NCI-H1105 (cell line): ENCODE results near the gene TMEM132C.

ENCODE experiments used
- DNase-seq: peaks from one replicate; lab custom pipeline; 2025; lab: John Stamatoyannopoulos, UW

The TMEM132C gene

DNA sequence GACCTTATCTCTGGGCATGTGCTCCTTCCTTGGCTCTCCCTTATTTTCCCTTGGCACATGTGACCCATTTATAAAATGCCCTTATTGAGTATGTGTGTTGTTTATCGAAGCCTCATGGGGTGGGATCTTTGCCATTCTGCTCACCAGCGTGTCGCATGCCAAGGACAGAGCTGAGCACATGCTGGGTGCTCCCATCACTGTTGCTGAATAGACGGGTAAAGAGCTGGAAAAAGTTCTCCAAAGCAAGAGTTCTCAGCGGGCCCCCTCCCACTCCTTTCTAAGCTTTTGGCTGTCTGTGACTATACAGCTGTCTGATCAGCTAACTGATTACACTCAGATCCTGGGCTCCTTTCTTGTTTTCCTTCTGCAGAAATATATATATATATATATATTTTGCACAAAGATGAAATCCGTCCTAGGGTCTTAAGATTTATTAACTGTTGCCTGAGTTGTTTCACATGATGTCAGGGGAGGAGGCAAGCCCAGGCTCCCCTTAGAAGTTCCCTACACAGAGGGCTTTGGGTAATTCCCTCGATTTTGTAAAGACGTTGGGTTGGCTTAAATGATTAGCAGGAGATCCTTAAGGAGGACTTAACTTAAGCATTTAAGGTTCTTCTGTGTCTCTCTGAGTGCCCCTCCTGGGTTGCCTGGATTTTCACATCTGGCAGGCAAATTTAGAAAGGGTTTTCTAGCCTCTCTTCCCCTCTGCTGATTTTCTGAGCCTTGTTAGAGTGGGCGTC is 71.6 kb downstream of the TMEM132C start:
- DNase-seq = no peak

DNA sequence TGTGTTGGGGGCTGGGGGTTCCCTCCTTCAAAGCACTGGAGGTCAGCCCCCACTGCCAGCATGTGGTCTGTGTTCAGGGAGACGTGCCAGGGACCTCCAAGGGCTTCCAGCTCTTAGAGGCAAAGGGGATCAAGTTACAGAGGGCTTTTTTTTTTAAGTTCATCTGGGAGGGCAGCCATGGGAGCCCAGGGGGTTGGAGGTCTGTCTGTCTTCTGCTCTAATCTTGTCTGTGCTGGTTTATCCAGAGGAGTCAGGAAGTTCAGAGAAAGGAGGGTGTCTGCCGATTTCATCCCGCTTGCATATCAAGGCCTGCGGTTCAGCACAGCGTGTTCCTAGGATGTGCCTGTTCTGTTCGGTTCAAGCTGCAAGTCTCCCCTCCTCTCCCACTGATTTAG is 72.2 kb downstream of the TMEM132C start:
- peak; percentile 22 for DNase-seq

DNA sequence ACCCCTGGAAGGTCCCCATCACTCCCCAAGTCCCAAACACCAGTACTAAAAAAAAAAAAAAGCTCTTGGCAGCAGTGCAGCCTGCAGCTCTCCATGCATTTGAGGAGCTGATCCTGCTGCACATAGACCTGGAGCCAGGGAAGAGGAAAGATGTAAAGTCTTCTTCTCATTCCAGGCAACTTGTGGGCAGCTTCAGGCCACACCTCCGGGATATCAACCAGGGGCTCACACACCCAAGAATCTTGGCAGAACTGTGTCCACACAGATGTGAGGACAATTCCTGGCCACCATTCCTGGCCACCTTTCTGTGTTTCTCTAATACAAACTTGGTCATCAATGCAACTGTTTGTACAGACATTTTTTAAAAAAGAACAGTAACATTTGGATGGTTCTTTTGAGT is 72.7 kb downstream of the TMEM132C start:
- DNase-seq = no peak

DNA sequence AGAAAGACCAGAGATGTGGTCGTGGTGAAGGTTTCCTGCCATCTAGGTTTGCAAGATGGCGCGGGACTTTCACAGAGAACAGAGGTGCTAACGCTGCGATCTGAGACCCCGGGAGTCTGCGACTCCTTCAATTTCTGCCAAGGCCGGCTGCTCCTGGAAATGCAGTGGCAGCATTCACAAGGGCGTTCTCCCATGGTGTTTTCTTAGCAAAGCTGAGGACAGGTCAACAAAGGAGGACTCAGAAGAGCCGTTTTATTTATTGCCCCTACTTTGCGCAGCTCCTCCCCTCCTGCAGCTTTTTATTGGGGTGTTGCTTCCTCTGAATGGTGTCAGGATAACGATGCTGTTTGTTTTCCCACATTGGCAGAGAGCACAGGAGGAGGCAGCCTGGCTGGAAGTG is 86.3 kb downstream of the TMEM132C start:
- no peak for DNase-seq

DNA sequence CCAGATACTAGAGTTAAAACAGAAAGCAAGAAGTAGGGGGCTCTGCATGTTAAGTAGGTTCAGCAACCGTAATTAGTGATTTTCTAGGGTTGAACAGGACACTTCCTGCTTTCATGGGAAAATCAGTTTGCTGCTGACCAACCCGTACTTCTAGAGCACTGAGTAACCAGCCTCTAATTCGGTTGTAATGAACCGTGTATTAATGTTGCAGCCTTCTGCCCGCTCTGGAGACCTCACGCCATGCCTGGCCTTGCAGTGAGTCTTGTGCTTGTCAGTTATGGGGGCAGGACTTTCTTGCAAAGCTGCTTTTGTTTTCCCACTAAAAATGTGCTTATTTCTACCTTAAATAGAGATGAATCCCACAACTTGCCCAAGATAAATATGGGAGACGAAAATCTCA is 89.6 kb downstream of the TMEM132C start:
- no peak for DNase-seq

DNA sequence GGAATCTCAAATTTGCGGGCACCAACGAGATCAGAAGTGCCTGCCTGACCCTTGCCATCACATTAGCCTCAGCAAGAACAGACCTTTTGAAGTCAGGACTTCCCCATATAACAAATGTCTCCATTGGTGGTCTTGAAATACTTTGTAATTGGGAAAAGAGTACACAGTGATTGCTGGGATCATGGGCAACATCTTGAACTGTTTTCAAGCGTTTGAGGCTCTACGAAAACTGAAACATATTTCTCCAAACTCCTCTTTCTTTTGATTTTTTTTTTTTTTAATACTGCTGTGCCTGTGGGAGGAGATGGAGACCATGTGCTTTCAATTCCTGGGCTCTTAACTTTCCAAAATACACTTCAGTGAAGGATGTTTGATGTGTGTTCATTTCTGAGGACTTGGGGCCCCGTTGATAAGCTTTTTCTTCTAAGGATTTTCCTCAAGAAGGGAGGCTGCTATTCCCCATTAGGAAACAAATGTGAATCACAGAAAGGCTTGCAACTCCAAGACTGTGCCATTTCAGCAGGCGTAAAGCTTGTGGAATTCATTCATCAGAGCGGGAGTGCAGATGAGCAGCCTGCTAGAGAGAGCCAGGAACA is 94.5 kb downstream of the TMEM132C start:
- no peak for DNase-seq

DNA sequence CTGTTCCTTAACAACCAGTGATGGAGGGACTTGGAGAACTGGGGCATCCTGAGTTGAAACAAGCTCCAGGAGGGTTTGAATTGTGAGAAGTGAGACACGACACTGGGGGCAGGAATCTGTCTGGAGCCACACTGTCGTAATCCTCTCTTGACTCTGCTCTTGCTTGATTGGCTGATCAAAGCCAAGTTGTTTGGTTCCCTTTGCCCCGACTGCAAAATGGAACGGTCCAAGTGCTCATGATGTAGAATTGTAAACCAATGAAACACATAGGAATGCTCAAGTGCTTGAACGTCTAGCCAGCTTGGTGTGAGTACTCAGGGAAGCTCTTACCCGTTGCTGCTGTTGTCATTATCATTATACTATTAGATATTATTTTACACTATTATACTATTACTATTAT is 98.1 kb downstream of the TMEM132C start:
- DNase-seq = no peak

DNA sequence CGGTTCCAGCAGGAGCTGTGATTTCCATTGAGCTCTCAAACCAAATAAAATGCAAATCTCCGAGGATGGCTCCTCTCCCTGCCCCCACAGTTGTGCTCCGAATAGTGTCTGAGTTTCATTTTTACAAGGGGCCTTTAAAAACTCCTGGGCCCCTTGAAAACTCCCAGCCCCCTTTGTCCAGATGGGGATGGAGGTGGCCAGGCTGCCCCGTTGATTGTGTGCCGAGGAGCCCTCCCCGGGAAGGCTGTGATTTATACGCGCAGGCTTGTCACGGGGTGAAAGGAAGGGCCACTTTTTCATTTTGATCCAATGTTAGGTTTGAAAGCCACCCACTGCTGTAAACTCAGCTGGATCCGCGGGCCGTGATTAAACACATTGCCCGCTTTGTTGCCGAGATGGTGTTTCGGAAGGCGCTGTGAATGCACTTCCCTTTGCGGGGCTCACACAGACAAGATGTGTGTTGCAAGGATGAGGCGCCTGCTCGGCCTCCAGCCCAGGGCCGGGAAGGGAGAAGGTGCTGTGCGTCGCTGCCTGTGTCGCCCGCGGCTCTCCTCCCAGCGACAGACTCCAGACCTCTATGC is 98.8 kb downstream of the TMEM132C start:
- DNase-seq = no peak

DNA sequence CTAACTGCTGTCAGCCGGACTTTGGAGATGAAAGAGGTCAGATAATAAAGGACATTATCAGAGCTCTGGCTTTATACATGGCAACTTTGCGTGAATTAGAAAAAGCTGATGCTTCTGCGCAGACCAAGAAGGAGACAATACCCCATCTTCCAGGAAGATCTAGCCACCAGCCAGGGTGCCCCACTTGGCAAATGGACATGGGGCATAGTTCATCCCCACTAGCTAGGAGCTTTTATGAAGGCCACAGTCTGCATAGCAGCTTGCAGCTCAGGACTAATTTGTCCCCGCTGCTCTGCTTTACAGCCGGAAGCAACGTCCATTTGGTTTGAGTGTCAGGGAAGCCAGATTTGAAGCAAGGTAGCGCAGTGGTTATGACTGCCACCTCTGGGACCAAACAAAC is 101.0 kb downstream of the TMEM132C start:
- DNase-seq = no peak

DNA sequence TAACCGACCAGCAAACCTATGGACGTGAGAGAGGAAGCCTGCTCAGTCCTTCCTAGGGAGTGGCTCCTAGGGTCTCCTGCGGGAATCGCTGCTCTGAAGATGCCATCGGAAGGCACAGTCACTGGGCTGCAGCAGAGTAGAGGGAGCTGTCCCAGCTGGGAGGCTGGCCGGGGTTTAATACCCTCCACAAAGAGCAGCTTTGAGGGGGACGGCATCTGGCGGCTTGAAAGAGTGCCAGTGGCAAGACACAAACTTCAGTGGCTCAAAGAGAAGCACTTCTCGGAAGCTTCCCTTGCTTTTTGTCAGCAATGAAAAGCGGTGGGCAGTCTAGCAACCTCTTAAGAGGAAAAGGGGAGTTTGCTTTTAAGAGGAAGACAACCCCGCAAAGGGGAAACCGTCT is 114.6 kb downstream of the TMEM132C start:
- DNase-seq = no peak

DNA sequence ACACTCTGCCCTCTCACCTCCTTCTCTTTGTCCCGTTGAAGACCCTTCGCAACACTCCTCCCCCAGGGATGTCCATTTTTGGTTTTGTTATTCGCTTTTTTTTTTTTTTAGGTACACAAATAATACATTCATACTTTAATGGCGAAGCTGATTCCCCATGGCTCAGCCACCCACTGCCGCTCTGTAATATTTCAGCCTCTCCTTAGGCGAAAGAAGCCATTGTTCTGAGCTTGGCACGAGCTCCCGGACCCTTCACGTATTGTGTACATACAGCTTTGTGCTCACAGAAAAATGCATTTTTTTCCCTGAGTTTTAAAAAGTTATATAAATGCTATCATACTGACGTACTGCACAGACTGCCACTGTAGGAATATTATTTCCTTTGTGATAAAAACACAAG is 115.0 kb downstream of the TMEM132C start:
- no peak for DNase-seq

DNA sequence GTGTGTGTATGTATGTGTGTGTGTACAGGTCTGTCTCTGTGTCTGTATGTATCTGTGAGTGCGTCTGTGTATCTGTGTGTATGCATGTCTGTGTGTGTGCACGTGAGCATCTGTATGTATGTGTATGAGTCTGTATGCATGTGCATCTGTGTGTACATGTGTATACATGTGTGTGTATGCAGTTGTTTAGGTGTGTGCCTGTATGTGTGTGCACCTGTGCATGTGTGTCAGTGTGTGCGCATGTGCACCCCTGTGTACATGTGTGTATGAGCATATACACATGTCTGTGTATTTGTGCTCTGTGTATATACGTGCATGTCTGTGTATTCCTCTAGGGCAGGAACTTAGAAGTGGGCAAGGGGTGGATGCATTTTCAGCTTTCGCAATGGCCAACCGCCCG is 116.0 kb downstream of the TMEM132C start:
- no peak for DNase-seq

DNA sequence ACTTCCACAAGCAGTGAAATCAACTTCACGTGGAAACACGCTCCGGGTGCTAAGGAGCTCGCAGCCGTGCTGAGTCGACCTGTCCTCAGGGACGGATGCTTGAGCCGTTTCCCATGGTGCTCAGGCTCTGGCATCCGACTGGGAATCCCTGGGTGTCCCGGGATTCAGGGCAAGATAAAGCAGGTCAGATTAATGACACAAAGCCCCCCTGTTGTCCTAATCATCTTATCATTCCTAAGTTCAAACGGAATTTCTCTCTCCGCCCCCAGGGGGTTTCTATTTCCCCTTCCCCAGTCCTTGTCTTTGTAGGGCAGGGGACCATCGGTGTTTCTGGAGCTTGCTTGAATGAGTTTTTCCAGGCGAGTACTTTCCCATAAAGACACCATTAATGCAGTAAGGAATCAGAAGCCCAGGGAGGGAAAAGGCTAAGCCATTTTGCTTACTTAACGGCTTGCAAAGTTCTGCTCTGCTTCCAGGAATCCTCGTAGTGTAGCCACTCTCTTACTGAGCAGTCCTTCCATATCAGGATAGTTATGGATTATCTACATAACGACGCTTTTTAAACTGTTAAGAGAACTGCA is 116.5 kb downstream of the TMEM132C start:
- no peak for DNase-seq

DNA sequence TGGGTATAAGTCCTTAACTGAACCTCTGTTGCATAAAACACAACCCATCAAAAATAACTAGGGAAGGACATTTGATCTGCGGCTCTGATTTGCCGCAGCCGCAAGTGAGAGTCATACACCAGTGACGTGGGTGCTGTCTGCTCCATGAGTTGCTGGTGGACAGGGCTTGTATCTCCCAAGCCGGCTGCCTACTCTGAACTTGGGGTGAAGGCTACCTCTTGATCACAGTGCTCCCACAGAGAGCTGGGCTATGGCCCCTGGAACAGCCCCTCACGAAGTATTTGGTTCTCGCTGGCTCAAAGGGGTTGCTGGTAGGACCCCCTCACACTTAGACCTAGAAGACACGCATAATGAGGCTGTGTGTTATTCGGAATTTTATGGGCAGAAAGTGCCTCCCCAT is 118.8 kb downstream of the TMEM132C start:
- DNase-seq = no peak

DNA sequence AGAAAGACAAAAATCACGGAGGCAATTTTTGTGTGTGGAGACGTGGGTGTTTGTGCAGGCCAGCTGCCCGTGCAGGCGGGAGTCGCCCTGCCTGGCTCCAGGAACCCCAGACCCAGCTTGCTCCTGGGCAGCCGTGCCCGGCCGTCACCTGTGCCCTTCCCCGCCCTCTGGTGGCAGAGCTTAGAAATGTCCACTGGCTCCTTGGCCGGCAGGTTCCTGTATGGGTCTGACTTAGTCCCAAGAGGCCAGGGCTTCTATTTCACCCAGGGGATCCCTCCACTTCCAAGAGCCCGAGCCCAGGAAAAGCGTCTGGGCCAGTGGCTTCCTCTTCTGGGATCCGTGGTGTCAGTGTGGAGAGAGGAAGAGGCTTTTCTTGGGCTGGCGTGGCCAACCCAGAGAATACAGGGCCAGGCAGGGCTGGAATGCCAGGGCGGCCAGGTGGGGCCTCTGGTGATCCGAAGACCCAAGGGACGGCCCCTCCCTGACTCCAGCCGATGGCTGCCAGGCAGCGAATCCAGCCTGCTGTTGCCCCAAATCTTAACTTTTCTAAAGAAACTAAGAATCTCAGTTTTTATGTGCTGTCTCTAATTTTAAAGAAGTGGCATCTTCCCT is 120.9 kb downstream of the TMEM132C start:
- DNase-seq = no peak

DNA sequence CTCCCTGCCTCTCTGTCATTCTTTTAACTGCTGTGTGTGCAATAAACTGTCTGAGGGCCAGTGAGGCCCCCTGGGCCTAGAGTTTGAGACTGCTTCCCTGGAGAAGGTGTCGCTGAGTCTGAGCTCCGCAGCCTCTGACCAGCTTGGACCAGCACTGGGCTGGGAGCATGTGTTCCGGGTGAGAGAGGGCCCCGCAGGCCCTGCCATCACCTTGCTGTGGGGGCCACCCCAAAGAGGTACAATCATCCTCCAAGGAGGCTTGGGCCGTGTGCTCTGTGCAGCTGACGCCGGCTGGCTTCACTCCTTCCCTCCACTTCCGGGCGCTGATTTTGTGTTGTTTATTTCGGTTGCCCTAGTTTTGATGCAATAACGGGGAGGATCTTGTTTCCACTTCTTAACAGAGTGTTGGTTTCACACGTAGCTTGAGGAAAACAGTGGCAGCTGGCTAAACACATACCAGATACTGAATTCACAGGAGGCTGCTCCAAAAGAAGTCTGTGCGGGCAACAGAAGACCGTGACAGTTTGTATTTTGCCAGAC is 121.6 kb downstream of the TMEM132C start:
- no peak for DNase-seq

DNA sequence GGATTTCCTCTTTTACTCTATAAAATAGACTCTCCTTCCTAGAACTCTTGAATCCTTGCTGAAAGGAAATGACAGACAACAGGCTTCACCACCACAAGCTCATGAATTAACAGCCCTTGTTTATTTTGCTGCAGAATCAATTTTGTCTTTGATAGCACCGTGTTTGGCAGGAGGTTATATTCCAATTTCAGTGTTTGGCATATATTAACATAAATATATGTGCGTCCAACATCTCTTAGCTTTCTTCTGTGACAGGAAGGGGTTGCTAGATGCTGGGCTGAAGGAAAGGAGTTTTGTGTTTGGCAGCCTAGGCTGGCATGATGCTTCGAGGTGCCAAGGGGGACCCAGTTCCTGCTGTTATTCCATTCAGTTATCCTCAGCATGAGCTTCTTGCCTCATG is 126.4 kb downstream of the TMEM132C start:
- DNase-seq = no peak

DNA sequence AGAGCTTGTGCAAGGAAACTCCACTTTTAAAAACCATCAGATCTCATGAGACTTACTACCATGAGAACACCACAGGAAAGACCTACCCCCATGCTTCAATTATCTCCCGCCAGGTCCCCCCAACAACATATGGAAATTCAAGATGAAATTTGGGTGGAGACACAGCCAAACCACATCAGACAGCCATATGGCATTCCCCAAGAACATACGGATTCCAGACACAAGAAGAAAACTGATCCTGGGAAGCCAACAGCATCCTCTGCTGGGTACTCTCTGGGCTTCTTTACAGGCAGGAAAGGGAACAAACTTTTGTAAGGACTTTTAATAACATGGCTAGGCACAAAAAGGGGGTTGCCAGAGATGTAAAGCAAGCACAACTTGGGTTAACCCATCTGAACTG is 127.2 kb downstream of the TMEM132C start:
- DNase-seq = no peak

DNA sequence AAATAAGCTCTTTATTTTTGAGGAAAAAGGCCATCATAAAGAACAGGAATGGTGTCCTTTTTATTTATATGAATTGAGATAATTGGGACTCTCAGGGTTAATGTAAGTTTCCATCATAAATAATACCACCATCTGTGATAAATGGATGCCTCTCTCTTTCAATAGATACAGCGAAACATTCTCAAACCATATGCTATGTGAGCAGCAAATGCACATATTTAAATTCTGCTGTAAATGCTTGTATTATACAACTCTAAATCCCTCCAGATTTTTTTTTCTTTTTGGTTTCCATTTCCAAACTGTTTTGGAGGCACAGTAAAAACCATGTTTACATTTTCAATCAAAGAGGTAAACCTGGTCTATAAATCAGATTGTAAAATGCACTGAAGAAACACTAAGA is 132.3 kb downstream of the TMEM132C start:
- DNase-seq = no peak

DNA sequence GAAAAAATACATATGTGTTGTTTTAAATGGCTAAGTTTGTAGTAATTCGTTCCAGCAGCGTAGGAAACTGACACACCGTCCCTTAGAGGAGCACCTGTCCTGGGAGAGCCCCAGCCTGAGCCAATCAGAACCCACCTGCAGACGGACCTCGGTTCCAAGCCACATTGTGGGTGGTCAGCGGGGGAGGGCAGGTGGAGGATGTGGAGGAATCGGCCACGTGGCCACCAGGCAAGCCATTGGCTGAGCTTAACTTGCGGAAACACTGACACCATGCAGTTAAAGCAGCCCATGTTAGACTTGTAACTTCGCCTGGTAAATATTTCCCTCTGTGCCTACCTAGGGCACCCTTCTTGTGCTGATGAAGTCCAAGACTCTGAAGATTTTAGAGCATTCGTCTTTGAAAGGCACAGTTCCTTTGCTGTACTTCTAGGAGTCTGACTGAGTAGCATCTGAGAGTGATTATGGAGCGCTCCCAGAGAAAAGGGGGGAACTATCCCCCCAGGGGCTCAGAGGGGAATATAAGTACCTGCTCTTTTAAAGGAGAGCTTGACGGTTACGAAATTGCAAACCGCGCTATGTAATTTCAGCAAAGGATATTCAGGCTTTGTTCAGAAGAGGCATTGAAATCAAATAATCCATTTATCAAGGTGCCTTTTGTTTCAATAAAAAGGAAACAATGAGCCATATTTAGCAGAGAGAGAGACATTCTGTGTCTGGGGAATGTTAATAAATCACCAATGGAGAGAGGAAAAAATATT is 135.7 kb downstream of the TMEM132C start:
- DNase-seq = peak; percentile 17

DNA sequence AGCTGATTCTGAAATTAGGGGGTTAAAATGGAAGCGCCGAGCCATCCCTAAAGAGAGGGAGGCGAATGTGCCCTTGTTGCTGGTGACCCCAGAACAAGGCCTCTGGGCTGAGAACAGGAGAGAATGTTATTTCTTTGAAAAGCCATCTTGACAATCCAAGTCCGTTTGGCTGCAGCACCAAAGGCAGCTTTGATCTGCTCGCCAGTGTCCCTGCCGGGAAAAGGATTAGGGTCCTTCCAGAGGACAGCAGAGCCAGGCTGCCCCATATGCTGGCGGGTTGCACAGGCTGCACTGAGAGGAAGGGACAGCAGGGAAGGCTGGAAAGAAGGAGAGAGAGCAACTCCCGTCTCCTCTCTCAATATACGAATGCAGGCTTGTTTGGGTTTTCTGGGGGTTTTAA is 141.7 kb downstream of the TMEM132C start:
- DNase-seq = no peak

DNA sequence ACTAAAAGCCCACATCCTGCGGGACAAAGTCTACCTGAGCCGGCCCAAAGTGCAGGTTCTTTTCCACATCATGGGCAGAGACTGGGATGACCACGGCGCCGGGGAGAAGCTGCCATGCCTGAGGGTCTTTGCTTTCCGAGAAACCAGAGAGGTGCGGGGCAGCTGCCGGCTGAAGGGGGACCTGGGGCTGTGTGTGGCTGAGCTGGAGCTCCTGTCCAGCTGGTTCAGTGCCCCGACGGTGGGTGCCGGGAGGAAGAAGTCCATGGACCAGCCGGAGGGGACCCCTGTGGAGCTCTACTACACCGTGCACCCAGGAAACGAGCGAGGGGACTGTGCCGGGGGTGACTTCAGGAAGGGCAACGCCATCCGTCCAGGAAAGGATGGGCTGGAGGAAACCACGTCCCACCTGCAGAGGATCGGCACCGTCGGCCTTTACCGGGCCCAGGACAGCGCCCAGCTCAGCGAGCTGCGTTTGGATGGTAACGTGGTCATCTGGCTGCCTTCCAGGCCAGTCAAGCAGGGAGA is 148.1 kb downstream of the TMEM132C start:
- DNase-seq = no peak
